ENCODE results near the gene PIGBOS1.

DNA sequence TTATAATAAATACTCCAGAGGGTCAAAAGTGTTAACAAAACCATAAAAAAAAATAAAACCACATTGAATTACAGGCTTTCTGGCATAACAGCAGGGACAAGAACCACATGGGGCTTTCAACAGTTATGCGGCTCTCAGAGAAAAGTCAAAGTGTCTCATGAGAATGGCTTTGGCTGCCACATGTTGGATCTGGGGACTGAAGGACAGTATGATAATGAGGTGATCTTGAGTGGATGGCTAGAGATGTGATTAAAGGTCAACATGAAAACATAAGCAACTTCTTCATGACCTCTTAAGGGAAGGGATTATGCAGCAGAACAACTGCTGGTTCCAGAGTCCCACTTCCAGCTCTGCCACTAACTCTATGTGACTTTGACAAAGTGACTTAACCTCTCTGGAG lies 34.5 kb downstream of the PIGBOS1 start:
- TF ChIP-seq, protein P1, sequence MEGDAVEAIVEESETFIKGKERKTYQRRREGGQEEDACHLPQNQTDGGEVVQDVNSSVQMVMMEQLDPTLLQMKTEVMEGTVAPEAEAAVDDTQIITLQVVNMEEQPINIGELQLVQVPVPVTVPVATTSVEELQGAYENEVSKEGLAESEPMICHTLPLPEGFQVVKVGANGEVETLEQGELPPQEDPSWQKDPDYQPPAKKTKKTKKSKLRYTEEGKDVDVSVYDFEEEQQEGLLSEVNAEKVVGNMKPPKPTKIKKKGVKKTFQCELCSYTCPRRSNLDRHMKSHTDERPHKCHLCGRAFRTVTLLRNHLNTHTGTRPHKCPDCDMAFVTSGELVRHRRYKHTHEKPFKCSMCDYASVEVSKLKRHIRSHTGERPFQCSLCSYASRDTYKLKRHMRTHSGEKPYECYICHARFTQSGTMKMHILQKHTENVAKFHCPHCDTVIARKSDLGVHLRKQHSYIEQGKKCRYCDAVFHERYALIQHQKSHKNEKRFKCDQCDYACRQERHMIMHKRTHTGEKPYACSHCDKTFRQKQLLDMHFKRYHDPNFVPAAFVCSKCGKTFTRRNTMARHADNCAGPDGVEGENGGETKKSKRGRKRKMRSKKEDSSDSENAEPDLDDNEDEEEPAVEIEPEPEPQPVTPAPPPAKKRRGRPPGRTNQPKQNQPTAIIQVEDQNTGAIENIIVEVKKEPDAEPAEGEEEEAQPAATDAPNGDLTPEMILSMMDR (conservative IDR thresholded peaks at IDR 0.05; ENCODE audit: low read depth, low read length), result no peak
- no peak for TF ChIP-seq EZH2 (IDR thresholded peaks at IDR 0.05; ENCODE audit: borderline replicate concordance, low read depth, low read length, poor library complexity, severe bottlenecking)
